HCT116 (cell line): Measurements from ENCODE around the gene TMEM119. TPM values are rescaled to one million over a fixed set of nuclear protein-coding genes. Genes with fewer than 3 reads are reported as not detected.

Experiments used
- ATAC-seq: fragments of 200-7000 bp; cut with Tn5 transposase; 2 replicates; pipeline ENCODE4 v1.9.1; 2020; ENCODE audit warnings: mild to moderate bottlenecking, moderate library complexity
- BruUV-seq: library from RNA; stranded (reverse); fragments of 400-500 nt; replicated peaks from 2 replicates; lab custom pipeline; 2021; lab: Mats Ljungman, UMichigan
- CTCF ChIA-PET: fragments of 300-600 bp; sonication (Branson Sonifier 250); formaldehyde crosslinking; loops from one replicate; lab custom pipeline; 2021; ENCODE audit warnings: antibody characterized with exemption; lab: Charles Lee
- POLR2A ChIA-PET: fragments of 300-600, 350-600 bp; sonication (Branson Sonifier 250); formaldehyde crosslinking; loops from one replicate; lab custom pipeline; 2021; ENCODE audit warnings: antibody characterized with exemption; lab: Charles Lee
- RAD21 ChIA-PET, 2 experiments: fragments of 300-600 bp; sonication (Branson Sonifier 250); formaldehyde crosslinking; loops; one replicate each; lab custom pipeline; 2023; ENCODE audit warnings: low total read pairs in 2 of 2; ENCODE audit not compliant: uncharacterized antibody in 2 of 2, unreplicated experiment in 2 of 2, low non-redundant PET in 1 of 2; lab: Charles Lee
- DNase-seq: peaks from one replicate; pipeline ENCODE4 v3.0.0-alpha.2; 2010; ENCODE audit warnings: low read depth, low spot score
- H2AFZ ChIP-seq: fragments of 200-600 bp; shearing (Covaris generic), sonication (generic); 2 replicates; pipeline ENCODE4 v1.6.1; 2017; ENCODE audit warnings: low read depth, mixed run types, mixed read lengths, antibody characterized with exemption, low read length; ENCODE audit not compliant: poor library complexity, severe bottlenecking
- H3K27ac ChIP-seq: 2 replicates; pipeline ENCODE4 v1.5.1; 2012; ENCODE audit warnings: low read depth, low read length
- H3K27me3 ChIP-seq: fragments of 200-600 bp; sonication (generic); 2 replicates; pipeline ENCODE4 v1.6.1; 2016; ENCODE audit warnings: mixed run types, low read length, mixed read lengths; ENCODE audit not compliant: insufficient read depth
- H3K36me3 ChIP-seq, 2 experiments: fragments of 200-500 bp in 1 of 2; fragments of 200-600 bp in 1 of 2; sonication (Bioruptor generic) in 1 of 2; sonication (generic) in 1 of 2; 2 replicates each; pipeline versions ENCODE4 v1.5.1 to v1.6.1; 2014 to 2016; ENCODE audit warnings: low read length in 2 of 2, inconsistent platforms in 1 of 2, mixed read lengths in 1 of 2, mixed run types in 1 of 2; ENCODE audit not compliant: insufficient read depth in 2 of 2, control insufficient read depth in 1 of 2
- H3K4me1 ChIP-seq, 2 experiments: fragments of 200-600 bp in 1 of 2; sonication (generic) in 1 of 2; 2 replicates each; pipeline versions ENCODE4 v1.5.1 to v1.6.1; 2012 to 2017; ENCODE audit warnings: low read length in 2 of 2, inconsistent platforms in 1 of 2, mild to moderate bottlenecking in 1 of 2, mixed read lengths in 1 of 2, mixed run types in 1 of 2, moderate library complexity in 1 of 2; ENCODE audit not compliant: insufficient read depth in 2 of 2, control insufficient read depth in 1 of 2
- H3K4me2 ChIP-seq: fragments of 200-600 bp; sonication (generic); 2 replicates; pipeline ENCODE4 v1.6.1; 2017; ENCODE audit warnings: mixed run types, low read length, mixed read lengths
- H3K4me3 ChIP-seq, 2 experiments: fragments of 200-600 bp in 1 of 2; sonication (generic) in 1 of 2; replicated peaks in 1 of 2; 2 replicates each; pipeline ENCODE4 v1.5.1; 2011 to 2016; ENCODE audit warnings: low read length in 2 of 2, control low read depth in 1 of 2, low read depth in 1 of 2, mild to moderate bottlenecking in 1 of 2, mixed read lengths in 1 of 2, mixed run types in 1 of 2
- H3K79me2 ChIP-seq: fragments of 200-600 bp; sonication (generic); 2 replicates; pipeline ENCODE4 v1.6.1; 2017; ENCODE audit warnings: mild to moderate bottlenecking, mixed run types, low read length, moderate library complexity, mixed read lengths; ENCODE audit not compliant: insufficient read depth
- H3K9ac ChIP-seq: fragments of 200-600 bp; sonication (generic); 2 replicates; pipeline ENCODE4 v1.6.1; 2016; ENCODE audit warnings: low read length, mixed read lengths
- H3K9me2 ChIP-seq: fragments of 200-600 bp; sonication (generic), shearing (Covaris generic); 2 replicates; pipeline ENCODE4 v1.6.1; 2017; ENCODE audit warnings: mixed run types, mild to moderate bottlenecking, moderate library complexity; ENCODE audit not compliant: insufficient read depth
- H3K9me3 ChIP-seq, 2 experiments: fragments of 200-500 bp in 1 of 2; fragments of 200-600 bp in 1 of 2; sonication (Bioruptor generic) in 1 of 2; sonication (generic) in 1 of 2; 2 replicates each; pipeline ENCODE4 v1.6.1; 2014 to 2017; ENCODE audit warnings: low read length in 2 of 2, mixed read lengths in 2 of 2, inconsistent platforms in 1 of 2, low read depth in 1 of 2, mild to moderate bottlenecking in 1 of 2, mixed run types in 1 of 2, moderate library complexity in 1 of 2; ENCODE audit not compliant: control insufficient read depth in 1 of 2, insufficient read depth in 1 of 2
- H4K20me1 ChIP-seq: fragments of 200-600 bp; sonication (generic), shearing (Covaris generic); 2 replicates; pipeline ENCODE4 v1.6.1; 2017; ENCODE audit warnings: mixed run types, mild to moderate bottlenecking, moderate library complexity; ENCODE audit not compliant: insufficient read depth
- CEBPB ChIP-seq: IDR thresholded peaks from 2 replicates; pipeline ENCODE4 v1.6.1; 2012; ENCODE audit warnings: low read depth
- EGR1 ChIP-seq: IDR thresholded peaks from 2 replicates; pipeline ENCODE4 v1.6.1; 2012; ENCODE audit warnings: low read depth
- ELF1 ChIP-seq: IDR thresholded peaks from 2 replicates; pipeline ENCODE4 v1.6.1; 2012; ENCODE audit warnings: low read depth, borderline replicate concordance
- EZH2 ChIP-seq: fragments of 200-600 bp; sonication (generic); IDR thresholded peaks from 2 replicates; pipeline ENCODE4 v1.6.1; 2017; ENCODE audit warnings: antibody characterized with exemption, mixed run types
- FOSL1 ChIP-seq: IDR thresholded peaks from 2 replicates; pipeline ENCODE4 v1.6.1; 2012; ENCODE audit warnings: low read depth
- POLR2A ChIP-seq: IDR thresholded peaks from 2 replicates; pipeline ENCODE4 v1.7.0; 2011; ENCODE audit warnings: borderline replicate concordance; ENCODE audit not compliant: insufficient read depth, insufficient read length; ENCODE audit errors: extremely low read depth
- SP1 ChIP-seq: IDR thresholded peaks from 2 replicates; pipeline ENCODE4 v1.6.1; 2012; ENCODE audit warnings: low read depth
- SRF ChIP-seq: IDR thresholded peaks from 2 replicates; pipeline ENCODE4 v1.6.1; 2012; ENCODE audit warnings: low read depth
- TCF7L2 ChIP-seq: IDR thresholded peaks from 2 replicates; pipeline ENCODE4 v1.7.0; 2011; ENCODE audit warnings: borderline replicate concordance, inconsistent platforms; ENCODE audit not compliant: insufficient read depth, insufficient read length; ENCODE audit errors: extremely low read depth
- ZFX ChIP-seq: fragments of 450-650 bp; IDR thresholded peaks from 2 replicates; pipeline ENCODE4 v1.6.1; 2017
- intact Hi-C: fragments of 100-400 bp; cut with micrococcal nuclease; formaldehyde crosslinking; loops from 2 replicates; pipeline ENCODE4 v1.10.0; 2022
- total RNA-seq: library from RNA; stranded (reverse); gene quantifications from one replicate; pipeline ENCODE4 v1.2.1, GENCODE V29; 2021; ENCODE audit not compliant: unreplicated experiment
- TF ChIP-seq, protein P1 (sequence below): IDR thresholded peaks from 2 replicates; pipeline ENCODE4 v1.6.1; 2012

TMEM119 gene
- total RNA-seq, 1 experiment from 2014 or later = not detected

DNA sequence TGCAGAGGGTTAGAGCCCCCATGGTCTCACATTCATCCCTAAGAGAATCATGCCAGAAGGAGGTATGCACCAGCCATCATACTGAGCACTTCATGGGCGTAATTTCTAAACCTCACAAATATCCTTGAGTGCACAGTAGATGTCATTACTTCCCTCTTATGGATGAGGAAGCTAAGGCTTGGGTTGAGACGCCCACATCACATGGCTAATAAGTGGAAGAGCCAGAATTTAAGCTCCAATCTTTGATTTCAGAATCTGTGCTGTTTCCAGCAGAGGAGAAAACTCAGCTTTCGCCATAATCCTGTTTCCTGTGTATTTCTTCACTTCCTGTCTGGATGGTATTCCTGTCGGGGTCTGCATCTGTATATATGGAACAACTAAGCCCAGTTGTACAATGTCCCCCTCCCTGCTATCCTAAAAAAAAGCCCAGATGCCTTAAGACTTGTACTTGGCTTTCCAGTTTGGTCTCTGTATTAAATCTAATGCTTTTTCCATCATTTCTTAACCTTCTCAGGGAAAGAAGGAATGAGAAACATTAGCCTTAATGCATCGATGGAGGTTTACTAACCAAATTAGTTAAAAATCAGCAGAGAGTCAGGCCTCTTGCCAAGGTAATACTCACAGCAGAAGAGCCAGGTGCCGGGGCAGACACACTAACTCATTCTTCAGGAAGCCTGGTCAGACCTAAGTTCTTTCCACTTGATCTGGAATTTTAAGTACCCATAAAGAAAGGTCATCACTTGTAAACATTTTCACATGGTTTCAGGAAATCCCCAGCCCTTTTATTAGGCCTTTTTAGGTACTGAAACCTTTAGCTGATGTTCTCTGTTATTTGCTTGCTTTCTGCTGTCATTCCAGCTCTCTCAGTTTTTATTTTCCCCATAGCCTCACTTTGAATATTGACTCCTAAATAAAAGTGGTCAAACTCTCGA is 30.2 kb downstream of the TMEM119 start:
- Histone ChIP-seq H3K4me3 (no peak overlapping the region), H3K36me3 (peaks cover 26 to 38% of the 10 kb centered on the region in 2 experiments), H3K9me3 (no peaks in the 10 kb centered on the region), H3K79me2 (peaks cover 22% of the 10 kb centered on the region), H3K4me1 (peaks cover 23 to 34% of the 10 kb centered on the region in 2 experiments), H3K9me2 (no peaks in the 10 kb centered on the region), H3K27me3 (no peaks in the 10 kb centered on the region), H3K4me2 (no peak overlapping the region), H4K20me1 (no peaks in the 10 kb centered on the region), H3K27ac (no peak overlapping the region), H3K9ac (no peak overlapping the region), H2AFZ (no peak overlapping the region)
- intact Hi-C loops = loop anchor here (5.0 to 10.0 kb wide), 2 partner anchors 267 to 385 kb away; no protein-coding TSS in a partner anchor
- RAD21 ChIA-PET = no interaction called here
- DNase-seq = no peak
- TF ChIP-seq EZH2 = no peak
- POLR2A ChIA-PET = no interaction called here
- CTCF ChIA-PET = interaction anchor here (0.9 to 2.1 kb wide), 2 partner anchors 50 to 51 kb away, joined by 3 to 11 read pairs; no protein-coding TSS in a partner anchor
- no TSS peak for BruUV-seq
- ATAC-seq = no peak

DNA sequence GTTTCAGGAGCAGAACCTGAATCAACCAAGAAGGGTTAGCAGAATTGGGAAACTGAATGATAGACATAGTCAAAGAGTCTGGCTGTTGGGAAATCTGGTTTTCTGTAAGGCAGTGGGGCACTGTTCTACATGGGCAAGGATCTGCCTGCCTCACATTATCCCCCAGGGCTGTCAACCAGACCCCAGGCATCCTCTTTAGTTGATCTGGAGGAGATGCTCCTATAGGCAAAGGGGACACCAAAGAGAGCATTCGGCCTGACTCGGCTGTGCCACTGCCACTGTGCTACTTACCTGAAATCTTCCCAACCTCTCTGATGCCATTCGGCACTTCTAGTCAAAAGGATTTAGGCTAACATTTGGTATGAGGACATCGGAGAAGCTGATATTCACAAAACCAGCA is 31.4 kb downstream of the TMEM119 start:
- no peaks in the 10 kb centered on the region for H3K9me2 ChIP-seq
- BruUV-seq = no TSS peak
- H3K36me3 ChIP-seq = peaks cover 26 to 38% of the 10 kb centered on the region in 2 experiments
- POLR2A ChIA-PET = no interaction called here
- intact Hi-C loops = loop anchor here (5.0 to 10.0 kb wide), 2 partner anchors 268 to 386 kb away; no protein-coding TSS in a partner anchor
- RAD21 ChIA-PET = no interaction called here
- CTCF ChIA-PET = interaction anchor here (0.7 to 2.1 kb wide), 4 partner anchors 51 to 648 kb away, joined by 3 to 11 read pairs (median 3); partner anchors contain the start of gene ALKBH2
- TF ChIP-seq ZFX (no peak), FOSL1 (no peak), EGR1 (no peak), EZH2 (no peak), CEBPB (no peak), ELF1 (no peak), SP1 (no peak), SRF (no peak), POLR2A (no peak), TCF7L2 (no peak)
- TF ChIP-seq, protein P1, sequence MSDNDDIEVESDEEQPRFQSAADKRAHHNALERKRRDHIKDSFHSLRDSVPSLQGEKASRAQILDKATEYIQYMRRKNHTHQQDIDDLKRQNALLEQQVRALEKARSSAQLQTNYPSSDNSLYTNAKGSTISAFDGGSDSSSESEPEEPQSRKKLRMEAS = no peak
- H3K9ac ChIP-seq = peak overlapping the region; percentile 55
- peak overlapping the region; percentile 58 for H3K27ac ChIP-seq
- H3K4me1 ChIP-seq = peaks cover 23 to 39% of the 10 kb centered on the region in 2 experiments
- peaks cover 23% of the 10 kb centered on the region for H3K79me2 ChIP-seq
- H2AFZ ChIP-seq = no peak overlapping the region
- no peaks in the 10 kb centered on the region for H3K27me3 ChIP-seq
- ATAC-seq (no peak), DNase-seq (no peak)
- no peak overlapping the region for H3K4me3 ChIP-seq
- no peaks in the 10 kb centered on the region for H4K20me1 ChIP-seq
- H3K9me3 ChIP-seq = no peaks in the 10 kb centered on the region
- peak overlapping the region; percentile 51 for H3K4me2 ChIP-seq
